ENCODE measurements around the gene CIPC.

The CIPC gene

DNA sequence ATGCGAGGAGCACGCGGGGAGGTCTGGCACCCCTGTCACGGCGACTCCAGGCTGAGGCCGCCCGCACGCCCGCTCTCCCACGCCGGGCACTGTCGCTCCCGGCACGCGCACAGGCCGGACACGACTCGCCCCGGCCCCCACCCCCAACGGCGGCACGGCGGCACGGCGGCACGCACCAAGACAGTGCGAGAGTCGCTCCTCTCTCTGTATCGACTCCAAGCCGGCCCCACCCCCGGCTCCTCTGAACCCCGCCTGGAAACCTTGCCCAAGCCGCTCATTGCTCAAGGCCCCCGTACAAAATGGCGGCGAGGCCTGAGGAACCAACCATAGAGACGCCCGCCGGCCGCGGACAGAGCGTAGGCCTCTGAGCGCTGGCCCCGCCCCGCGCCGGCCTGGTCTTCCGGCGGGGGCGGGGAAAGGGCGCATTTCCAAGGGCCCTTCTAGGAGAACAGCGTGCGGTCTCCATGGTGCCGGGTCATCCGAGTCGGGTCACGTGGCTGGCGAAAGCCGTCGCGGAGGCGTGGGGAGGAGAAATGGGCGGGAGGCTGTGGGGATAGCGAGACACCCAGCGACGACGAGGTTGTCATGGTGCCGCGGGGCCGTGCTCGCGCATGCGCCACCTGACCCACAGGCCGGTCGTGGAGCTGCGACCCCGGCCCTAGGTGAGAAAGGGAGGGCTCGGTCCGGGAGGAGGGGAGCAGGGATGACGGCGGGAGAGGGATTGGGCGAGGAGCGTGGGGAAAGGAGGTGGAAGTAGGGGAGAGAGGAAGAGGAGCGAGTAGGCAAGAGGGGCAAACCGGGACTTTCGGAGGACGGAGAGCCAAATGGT lies at the start of gene CIPC:
CIPC (plus strand) TSS at position 559 of the 829 bp plus-strand sequence. CDS start 7,451 bp downstream, outside the sequence.
- peak; percentile 67 for FAIRE-seq
- peak; percentile 63 for TF ChIP-seq POLR2A (IDR thresholded peaks at IDR 0.05; ENCODE audit: low read depth, low read length)
- peak; percentile 89 for DNase-seq (ENCODE audit: insufficient read length, low spot score)

GRCh38 chr14:77051116-77051515 lies 46.9 kb upstream of the CIPC start:
- TF ChIP-seq POLR2A (IDR thresholded peaks at IDR 0.05; ENCODE audit: low read depth, low read length), result no peak
- DNase-seq (ENCODE audit: insufficient read length, low spot score) (no peak), FAIRE-seq (no peak)

- DNase-seq (ENCODE audit: insufficient read length, low spot score) (no peak), FAIRE-seq (no peak)
- TF ChIP-seq POLR2A (IDR thresholded peaks at IDR 0.05; ENCODE audit: low read depth, low read length), result no peak
These were observed 45.6 kb upstream of the CIPC start for GRCh38 chr14:77052281-77053044.

DNA sequence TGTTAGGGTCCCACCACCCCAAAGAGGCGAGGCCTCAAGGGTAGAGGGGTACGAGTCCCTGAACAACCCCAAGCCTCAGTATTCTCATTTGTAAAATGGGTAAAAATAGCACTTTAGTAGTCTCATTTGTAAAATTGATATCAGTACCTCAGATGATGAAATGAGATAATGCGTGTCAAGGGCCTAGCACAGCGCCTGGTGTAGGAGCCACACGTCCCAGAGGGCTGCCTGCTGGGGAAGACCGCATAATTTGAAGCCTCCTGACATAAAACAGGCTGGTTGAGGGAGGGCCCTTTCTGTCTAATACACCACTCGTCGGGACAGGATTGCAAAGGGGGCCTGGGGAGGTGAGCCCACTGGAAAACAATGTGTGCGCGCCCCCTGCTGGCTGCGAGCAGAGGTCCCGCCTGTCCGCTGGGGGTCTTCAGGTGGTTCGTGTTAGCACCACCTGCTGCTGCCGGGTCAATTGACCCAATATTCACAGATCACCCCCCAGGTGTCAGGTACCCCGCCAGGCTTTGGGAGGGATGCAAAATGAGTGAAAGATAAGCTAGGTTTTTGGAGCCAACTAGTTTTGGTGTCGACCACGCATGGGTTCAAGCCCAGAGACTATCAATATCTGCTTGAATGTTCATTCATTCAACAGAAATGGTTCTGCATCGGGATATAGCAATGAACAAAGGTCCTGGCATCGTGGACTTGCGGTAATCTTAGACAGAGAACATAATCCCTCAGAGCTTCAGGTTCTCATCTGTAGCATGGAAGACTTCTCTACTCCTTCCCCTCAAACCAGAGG lies 44.8 kb upstream of the CIPC start:
- TF ChIP-seq POLR2A (IDR thresholded peaks at IDR 0.05; ENCODE audit: low read depth, low read length), result no peak
- FAIRE-seq (no peak), DNase-seq (ENCODE audit: insufficient read length, low spot score) (no peak)

GRCh38 chr14:77055306-77055705 lies 42.8 kb upstream of the CIPC start:
- DNase-seq (ENCODE audit: insufficient read length, low spot score) (no peak), FAIRE-seq (no peak)
- no peak for TF ChIP-seq POLR2A (IDR thresholded peaks at IDR 0.05; ENCODE audit: low read depth, low read length)

DNA sequence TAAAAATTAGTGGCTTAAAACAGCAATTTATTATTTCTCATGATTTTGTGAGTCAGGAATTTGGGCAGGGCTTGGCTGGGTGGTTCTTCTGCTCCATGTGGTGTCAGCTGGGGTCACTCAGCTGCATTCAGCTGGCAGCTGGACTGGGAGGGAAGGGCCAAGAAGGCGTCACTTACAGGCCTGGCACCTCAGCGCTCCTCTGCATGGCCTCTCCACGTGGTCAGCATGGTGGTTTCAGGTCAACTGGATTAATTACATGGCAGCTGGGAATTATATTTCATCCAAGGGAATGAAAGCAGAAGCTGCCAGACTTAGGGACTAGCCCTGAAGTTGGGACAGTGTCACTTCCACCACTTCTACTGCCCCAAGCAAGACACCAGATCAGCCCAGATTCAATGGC lies 42.1 kb upstream of the CIPC start:
- FAIRE-seq, result no peak
- DNase-seq (ENCODE audit: insufficient read length, low spot score), result no peak
- TF ChIP-seq POLR2A (IDR thresholded peaks at IDR 0.05; ENCODE audit: low read depth, low read length), result no peak

- no peak for DNase-seq (ENCODE audit: insufficient read length, low spot score)
- no peak for FAIRE-seq
- TF ChIP-seq POLR2A (IDR thresholded peaks at IDR 0.05; ENCODE audit: low read depth, low read length), result no peak
These were observed 39.9 kb upstream of the CIPC start for GRCh38 chr14:77058117-77058516.

DNA sequence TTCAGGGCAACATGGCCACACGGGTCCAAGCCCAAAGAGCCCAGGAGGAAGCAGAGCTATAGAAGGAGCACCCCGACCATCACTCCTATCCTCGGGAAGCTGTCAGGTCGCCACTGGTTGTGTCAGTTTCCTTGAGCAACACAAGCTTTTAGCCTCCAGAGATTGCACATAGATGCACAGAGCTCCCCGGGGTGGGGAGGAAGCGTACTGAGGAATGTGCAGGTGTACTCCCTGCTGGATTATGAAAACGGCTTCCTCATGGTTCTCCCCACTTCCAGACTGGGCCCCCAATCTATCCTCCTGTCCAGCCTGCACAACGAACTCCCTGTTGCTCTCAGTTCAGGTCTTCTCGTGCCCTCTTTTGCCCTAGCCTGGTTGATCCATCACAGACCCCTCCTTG lies 39.3 kb upstream of the CIPC start:
- FAIRE-seq (no peak), DNase-seq (ENCODE audit: insufficient read length, low spot score) (no peak)
- TF ChIP-seq POLR2A (IDR thresholded peaks at IDR 0.05; ENCODE audit: low read depth, low read length), result no peak

GRCh38 chr14:77059276-77059915 lies 38.7 kb upstream of the CIPC start:
- FAIRE-seq (peak; percentile 89), DNase-seq (ENCODE audit: insufficient read length, low spot score) (peak; percentile 79)
- TF ChIP-seq POLR2A (IDR thresholded peaks at IDR 0.05; ENCODE audit: low read depth, low read length), result no peak

DNA sequence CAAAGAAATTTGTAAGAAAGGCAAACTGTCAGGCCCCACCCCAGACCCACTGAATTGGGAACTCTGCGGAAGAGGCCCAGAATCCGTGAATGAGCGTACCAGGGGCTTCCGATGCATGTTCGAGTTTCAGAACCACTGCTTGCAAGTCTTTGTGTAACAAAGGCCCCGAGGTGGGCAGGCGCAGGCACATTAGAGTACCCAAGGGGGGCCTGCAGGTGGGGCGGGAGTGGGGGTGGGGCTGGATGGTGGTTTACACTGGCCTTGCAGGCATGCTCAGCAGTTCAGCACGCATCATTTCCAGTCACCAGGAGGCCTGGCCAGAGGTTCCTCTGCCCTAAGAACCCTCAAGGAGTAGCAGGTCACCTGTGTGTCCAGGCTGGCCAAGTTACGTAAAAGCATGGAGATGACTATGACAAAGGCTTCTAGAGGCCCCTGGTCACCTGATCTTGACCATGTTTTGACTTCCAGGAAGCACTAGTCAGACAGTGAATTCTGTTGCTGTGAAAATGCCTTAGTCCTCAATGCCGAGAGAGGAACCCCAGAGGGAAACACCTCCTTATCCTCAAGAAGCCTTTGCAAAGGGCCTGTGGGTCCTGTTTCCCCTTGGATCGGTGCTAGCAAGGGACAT lies 36.3 kb upstream of the CIPC start:
- no peak for TF ChIP-seq POLR2A (IDR thresholded peaks at IDR 0.05; ENCODE audit: low read depth, low read length)
- DNase-seq (ENCODE audit: insufficient read length, low spot score) (no peak), FAIRE-seq (no peak)

DNA sequence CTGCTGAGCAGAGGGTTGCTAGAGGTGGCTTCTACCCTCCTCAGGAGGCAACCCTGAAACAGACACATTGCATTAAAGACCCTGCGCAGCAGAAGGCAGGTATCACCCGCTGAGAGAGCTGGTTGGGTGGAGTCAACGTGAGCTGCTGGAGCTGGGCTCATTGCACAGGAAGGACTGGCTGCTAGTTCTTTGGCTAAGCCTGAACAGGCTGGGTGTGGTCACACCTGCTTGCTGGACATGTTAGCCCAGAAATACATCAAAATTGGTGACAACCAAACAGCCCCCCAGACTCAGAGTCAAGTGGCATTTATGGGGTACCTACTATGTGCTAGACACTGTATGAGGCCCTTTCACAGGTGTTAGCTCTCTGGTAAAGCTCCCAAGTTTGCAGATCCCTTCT lies 35.8 kb upstream of the CIPC start:
- DNase-seq (ENCODE audit: insufficient read length, low spot score), result no peak
- no peak for FAIRE-seq
- TF ChIP-seq POLR2A (IDR thresholded peaks at IDR 0.05; ENCODE audit: low read depth, low read length), result no peak

GRCh38 chr14:77063571-77064171 lies 34.4 kb upstream of the CIPC start:
- no peak for FAIRE-seq
- no peak for TF ChIP-seq POLR2A (IDR thresholded peaks at IDR 0.05; ENCODE audit: low read depth, low read length)
- DNase-seq (ENCODE audit: insufficient read length, low spot score), result no peak
